ENCODE results near the gene ANLN. TPM values are rescaled to one million over a fixed set of nuclear protein-coding genes. Genes with fewer than 3 reads are reported as not detected.

ANLN gene
- total RNA-seq, 1 experiment from 2014 or later, result 78.9 TPM

DNA sequence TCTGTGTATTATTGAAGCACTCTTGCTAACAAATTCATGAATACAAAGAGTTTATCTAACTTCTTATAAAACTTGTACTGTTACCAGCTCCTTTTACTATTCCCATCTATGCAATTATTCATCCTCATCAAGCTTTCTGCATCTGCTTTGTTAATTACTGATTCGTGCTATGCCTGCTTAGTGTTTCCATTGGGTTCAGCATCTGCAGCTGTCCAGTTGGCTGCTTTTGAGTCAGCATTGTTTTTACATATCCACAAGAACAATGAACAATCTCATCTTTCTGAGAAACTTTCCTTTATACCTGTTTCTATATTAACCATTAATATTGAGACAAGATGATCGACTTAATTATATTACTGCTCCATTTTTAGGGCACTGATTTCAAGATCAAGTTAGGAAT lies 19.6 kb upstream of the ANLN start:
- H4K91ac ChIP-seq (ENCODE audit: insufficient read length, low read depth, low read length), result no peak overlapping the region
- no peak overlapping the region for H3K18ac ChIP-seq (ENCODE audit: insufficient read length, low read depth, low read length)
- no peak overlapping the region for H3K27ac Mint-ChIP-seq
- H3K79me1 ChIP-seq (ENCODE audit: insufficient read depth, low read depth, low read length, poor library complexity, severe bottlenecking), result no peaks in the 10 kb centered on the region
- no peak overlapping the region for H3K14ac ChIP-seq (ENCODE audit: insufficient read depth, low read length)
- H2BK15ac ChIP-seq (ENCODE audit: low read depth, low read length), result no peak overlapping the region
- no peak overlapping the region for H2AK5ac ChIP-seq (ENCODE audit: insufficient read length, low read length)
- H2BK120ac ChIP-seq (ENCODE audit: low read depth, low read length, poor library complexity, severe bottlenecking), result no peak overlapping the region
- no peak overlapping the region for H4K5ac ChIP-seq (ENCODE audit: insufficient read length, low read depth, low read length)
- no peak overlapping the region for H2AFZ ChIP-seq (ENCODE audit: low read length)
- no peak overlapping the region for H3K27ac ChIP-seq (ENCODE audit: insufficient read length, low read depth, low read length)
- H3K23ac ChIP-seq (ENCODE audit: insufficient read length, low read depth, low read length), result no peak overlapping the region
- H3K4me2 ChIP-seq (ENCODE audit: insufficient read depth, insufficient read length, low read length), result no peak overlapping the region
- no peak overlapping the region for H2BK12ac ChIP-seq (ENCODE audit: insufficient read length, low read depth, low read length)
- H3K9me3 ChIP-seq (ENCODE audit: control insufficient read depth, low read depth, low read length), result no peaks in the 10 kb centered on the region
- 0 out of 4 replicates have a peak, but pooled peaks cover 0 to 3% of the 10 kb centered on the region in 2 experiments for H3K4me1 Mint-ChIP-seq
- no peaks in the 10 kb centered on the region for H4K20me1 ChIP-seq (ENCODE audit: control insufficient read depth, insufficient read depth, insufficient read length)
- WGBS (ENCODE audit: extremely low coverage, insufficient read length, low lambda C conversion rate), result no CpG with 5 or more reads among the region's 2 CpGs
- H3K36me3 Mint-ChIP-seq (ENCODE audit: insufficient read depth in 1 of 3, low read depth in 3 of 3), result no peaks in the 10 kb centered on the region
- no peaks in the 10 kb centered on the region for H3K9me3 Mint-ChIP-seq
- H3T11ph ChIP-seq (ENCODE audit: low read length), result no peak overlapping the region
- TF ChIP-seq, protein P1, sequence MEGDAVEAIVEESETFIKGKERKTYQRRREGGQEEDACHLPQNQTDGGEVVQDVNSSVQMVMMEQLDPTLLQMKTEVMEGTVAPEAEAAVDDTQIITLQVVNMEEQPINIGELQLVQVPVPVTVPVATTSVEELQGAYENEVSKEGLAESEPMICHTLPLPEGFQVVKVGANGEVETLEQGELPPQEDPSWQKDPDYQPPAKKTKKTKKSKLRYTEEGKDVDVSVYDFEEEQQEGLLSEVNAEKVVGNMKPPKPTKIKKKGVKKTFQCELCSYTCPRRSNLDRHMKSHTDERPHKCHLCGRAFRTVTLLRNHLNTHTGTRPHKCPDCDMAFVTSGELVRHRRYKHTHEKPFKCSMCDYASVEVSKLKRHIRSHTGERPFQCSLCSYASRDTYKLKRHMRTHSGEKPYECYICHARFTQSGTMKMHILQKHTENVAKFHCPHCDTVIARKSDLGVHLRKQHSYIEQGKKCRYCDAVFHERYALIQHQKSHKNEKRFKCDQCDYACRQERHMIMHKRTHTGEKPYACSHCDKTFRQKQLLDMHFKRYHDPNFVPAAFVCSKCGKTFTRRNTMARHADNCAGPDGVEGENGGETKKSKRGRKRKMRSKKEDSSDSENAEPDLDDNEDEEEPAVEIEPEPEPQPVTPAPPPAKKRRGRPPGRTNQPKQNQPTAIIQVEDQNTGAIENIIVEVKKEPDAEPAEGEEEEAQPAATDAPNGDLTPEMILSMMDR (conservative IDR thresholded peaks at IDR 0.05), result no peak
- H2BK20ac ChIP-seq (ENCODE audit: low read depth, low read length, poor library complexity, severe bottlenecking), result no peak overlapping the region
- H3K79me2 ChIP-seq (ENCODE audit: insufficient read depth, low read length), result no peaks in the 10 kb centered on the region
- no peak for DNase-seq
- H4K8ac ChIP-seq (replicated peaks; ENCODE audit: insufficient read length, low read depth, low read length), result no peak overlapping the region
- no peak overlapping the region for H3K4me3 Mint-ChIP-seq
- H3K9ac ChIP-seq (ENCODE audit: extremely low read depth, insufficient read length, low read length), result no peak overlapping the region
- peaks cover 45% of the 10 kb centered on the region for H3K27me3 Mint-ChIP-seq (ENCODE audit: low read depth)
- no peaks in the 10 kb centered on the region for H3K4me1 ChIP-seq (ENCODE audit: insufficient read depth, low read length)
- H3K27me3 ChIP-seq (ENCODE audit: insufficient read depth, low read length), result peaks cover 14% of the 10 kb centered on the region
- H3K23me2 ChIP-seq (ENCODE audit: insufficient read length, low read depth, low read length, poor library complexity, severe bottlenecking), result no peaks in the 10 kb centered on the region
- no peak overlapping the region for H3K56ac ChIP-seq (ENCODE audit: insufficient read length, low read depth, low read length)
- no peak overlapping the region for H2BK5ac ChIP-seq (ENCODE audit: insufficient read length, low read length)
- no peak overlapping the region for H3K4ac ChIP-seq (ENCODE audit: low read depth, low read length)

All from H9 (cell line).